ENCODE measurements around the gene VPREB3.

GRCh38 chr22:23780146-23780748, 26.0 kb upstream of the VPREB3 start:
- TF ChIP-seq POLR2A (IDR thresholded peaks at IDR 0.05; ENCODE audit: low read length) (no peak), GATA1 (IDR thresholded peaks at IDR 0.05; ENCODE audit: low read depth, low read length) (no peak)
